COR-L47 (cell line): Measurements from ENCODE around the gene ZNF12.
"Not testable (repeated sequence)": the region's sequence is repeated elsewhere in the genome, so short reads cannot be mapped to it uniquely, and the experiment has no call there.

ENCODE experiments used
- DNase-seq: peaks from one replicate; lab custom pipeline; 2025; lab: John Stamatoyannopoulos, UW

Gene ZNF12

DNA sequence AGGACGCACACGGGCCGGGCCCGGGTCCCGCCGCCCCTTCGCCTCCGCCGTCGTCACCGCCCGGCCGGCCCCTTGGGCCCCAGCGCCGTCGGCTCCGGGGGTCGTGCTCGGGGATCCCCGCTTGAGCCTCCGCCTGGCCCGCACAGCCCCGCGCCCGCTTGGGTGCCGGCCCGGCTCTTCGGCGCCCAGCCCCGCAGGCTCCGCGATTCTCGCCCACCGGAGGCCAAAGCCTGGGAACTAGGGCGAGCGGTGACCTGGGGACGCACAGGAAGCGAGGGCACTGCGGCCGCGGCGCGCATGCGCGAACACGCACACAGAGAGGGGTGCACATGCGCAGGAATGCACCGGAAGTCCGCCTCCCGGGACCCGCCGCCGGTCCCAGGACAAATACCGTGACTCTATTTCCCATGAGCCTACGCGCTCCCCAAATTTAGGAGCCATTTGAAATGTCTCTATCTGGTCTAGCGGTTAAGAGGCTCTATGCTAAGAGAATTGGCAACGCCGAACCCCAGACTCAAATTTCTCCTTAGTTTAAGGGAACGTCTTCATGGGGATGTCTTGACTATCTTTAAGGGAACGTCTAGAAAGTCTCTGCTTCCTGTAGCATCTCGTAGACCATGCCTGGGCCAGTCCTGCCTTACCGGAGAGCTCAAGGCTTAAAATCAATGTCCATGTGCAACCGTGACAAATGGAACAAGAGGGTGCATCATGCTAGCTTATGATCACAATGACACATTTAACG lies at the start of gene ZNF12:
ZNF12 (minus strand) TSS at position 282 of the 742 bp plus-strand sequence. CDS start 1,774 bp downstream, outside the sequence.
- DNase-seq, result peak; percentile 85

DNA sequence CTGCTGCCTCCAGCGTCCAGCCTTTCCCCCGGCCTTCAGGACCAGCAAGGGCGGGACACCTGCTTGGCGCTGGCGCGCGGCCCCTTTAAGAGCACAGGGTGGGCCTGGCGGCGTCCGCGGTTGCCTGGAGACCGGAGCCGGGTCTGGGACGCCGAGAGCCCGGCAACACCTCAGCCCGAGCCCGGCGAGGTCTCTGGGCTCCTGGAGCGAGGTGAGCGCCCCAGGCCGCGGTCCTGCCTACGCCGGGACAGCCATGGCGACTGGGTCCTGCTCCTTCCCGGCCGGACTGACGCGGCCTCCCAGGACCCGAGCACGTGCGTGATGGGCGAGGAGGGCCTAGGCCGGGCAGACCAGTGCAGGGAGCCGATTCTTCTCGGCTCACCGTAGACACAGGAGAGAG lies 47.2 kb upstream of the ZNF12 start, which contains the start of gene RSPH10B2:
RSPH10B2 (plus strand) TSS at position 140 of the 400 bp plus-strand sequence. CDS start 3,575 bp downstream, outside the sequence.
- DNase-seq, result not testable (repeated sequence)

DNA sequence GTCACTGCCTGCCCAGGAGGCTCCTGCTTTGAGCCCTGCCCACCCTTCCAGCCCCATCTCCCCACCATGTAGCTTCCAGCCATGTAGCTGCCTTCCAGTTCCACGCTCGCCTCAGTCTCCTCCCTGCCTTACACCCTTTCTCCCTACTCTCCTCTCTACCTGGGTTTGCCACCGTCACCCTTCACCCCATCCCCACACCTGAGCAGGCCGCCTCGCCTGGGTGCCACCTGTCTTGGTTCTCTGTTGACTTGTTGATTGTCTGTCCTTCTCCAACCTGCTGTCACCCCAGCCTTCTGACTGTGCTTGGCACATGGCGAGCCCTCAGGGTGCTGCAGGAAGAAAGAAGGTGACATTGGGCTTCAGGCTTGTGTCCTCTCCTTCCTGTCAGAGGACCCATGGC lies 43.4 kb upstream of the ZNF12 start:
- DNase-seq, result not testable (repeated sequence)

DNA sequence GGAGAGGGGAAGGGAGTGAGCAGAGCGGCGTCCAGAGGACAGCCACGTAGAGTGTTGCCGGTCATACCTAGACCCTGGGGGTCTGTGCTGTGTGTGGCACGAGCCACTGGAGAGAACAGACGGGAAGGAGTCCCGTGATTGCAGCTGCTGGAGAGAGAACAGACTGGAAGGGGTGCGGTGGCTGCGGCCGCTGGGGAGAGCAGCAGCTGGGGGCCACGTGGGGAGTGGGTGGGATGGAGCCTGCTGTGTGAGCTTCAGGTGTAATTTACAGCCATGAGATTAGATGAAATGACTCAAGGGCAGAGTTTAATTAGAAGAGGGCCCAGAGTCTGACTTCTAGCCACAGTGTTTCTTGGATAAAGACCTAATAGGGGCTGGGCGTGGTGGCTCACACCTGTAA lies 42.6 kb upstream of the ZNF12 start:
- not testable (repeated sequence) for DNase-seq

DNA sequence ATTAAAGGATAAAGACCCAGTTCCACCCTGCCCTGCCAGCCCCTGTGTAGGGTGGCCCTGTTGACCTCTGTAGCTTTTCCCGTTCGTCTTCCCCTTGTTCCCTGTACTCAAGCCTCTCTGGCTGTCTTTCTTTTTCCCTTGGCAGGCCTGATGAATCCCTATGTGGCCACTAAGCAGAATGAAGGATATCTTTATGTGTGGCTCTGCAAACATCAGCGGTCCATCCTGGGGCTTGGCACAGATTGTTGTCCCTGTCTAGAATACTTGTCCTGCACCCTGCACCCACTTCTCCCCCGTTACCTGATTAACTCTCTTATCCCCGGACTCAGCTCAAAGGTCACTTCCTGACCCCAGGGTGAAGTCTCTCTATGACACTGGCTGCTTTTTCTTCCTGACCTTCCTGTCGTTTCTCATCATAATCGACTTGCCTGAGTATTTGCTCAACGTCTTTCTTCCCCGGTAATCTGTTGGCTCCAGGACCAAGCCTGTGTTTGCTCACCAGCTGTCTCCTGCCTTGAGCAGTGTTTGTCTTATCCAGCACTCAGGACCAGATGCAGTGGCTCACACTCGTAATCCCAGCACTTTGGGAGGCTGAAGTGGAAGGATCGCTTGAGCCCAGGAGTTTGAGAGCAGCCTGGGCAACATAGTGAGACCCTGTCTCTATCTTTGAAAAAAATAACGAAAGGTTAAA lies 37.8 kb upstream of the ZNF12 start:
- not testable (repeated sequence) for DNase-seq

DNA sequence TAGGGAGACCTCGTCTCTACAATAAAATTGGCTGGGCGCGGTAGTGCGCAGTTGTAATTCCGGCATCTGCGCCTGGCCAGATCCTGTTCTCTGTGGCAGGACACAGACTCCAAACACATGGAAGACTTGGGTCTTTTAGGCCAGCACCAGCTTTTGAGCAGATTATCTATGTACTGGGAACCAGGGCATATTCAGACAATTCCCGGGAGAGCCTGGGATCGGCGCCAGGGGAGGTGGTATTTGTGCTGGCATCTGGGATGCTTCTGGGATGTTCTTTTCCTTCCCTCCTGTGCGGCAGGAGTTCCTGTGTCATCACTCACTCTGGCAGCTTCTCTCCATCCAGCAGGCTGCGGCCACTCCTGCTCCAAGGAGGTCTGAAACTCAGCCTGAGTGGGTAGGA lies 31.7 kb upstream of the ZNF12 start:
- DNase-seq, result not testable (repeated sequence)

DNA sequence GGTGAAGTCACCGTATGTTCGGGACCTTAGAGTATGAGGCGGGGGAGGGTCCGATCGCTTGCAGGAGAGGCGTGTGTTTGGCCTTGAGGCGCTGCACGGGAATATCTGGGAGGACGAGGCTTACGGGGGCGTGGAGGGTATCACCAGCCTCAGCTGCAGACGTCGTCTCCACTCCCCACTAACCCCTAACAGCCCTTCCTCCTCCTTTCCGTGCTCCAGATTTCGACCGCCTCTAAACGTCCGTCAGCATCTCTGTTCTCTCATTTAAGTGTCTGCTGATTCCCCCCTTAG lies 23.5 kb upstream of the ZNF12 start:
- DNase-seq, result no peak

DNA sequence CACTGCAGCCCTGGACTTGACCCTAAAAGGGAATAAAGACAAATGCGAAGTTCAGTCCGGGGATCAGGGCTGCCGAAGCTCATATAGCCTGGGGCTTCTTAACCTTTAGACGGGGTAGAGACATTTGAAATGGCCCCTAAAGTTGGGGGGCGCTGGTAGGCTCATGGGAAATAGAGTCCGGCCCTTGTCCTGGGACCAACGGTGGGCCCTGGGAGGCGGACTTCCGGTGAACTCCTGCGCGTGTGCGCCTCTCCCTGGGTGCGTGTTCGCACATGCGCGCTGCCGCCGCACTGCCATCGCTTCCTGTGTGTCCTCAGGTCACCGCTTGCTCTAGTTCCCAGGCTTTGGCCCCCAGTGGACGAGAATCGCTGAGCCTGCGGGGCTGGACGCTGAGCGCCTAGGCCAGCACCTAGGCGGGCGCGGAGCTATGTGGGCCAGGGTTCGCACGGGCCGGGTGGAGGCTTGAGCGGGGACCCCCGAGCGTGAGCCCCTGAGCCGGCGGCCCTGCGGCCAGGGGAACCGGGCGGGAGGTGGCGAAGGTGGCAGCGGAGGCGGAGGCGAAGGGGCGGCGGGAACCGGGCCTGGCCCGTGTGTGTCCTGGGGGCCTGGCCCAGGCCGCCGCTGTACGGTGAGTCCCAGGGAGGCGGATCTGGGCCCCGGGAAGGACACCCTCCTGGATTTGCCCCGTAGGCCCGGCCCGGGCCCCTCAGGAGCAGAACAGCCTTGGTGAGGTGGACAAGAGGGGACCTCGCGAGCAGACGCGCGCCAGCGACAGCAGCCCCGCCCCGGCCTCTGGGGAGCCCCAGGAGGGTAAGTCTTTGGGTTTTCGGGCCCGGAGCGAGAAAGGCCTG lies 23.0 kb upstream of the ZNF12 start:
- DNase-seq, result peak; percentile 79

DNA sequence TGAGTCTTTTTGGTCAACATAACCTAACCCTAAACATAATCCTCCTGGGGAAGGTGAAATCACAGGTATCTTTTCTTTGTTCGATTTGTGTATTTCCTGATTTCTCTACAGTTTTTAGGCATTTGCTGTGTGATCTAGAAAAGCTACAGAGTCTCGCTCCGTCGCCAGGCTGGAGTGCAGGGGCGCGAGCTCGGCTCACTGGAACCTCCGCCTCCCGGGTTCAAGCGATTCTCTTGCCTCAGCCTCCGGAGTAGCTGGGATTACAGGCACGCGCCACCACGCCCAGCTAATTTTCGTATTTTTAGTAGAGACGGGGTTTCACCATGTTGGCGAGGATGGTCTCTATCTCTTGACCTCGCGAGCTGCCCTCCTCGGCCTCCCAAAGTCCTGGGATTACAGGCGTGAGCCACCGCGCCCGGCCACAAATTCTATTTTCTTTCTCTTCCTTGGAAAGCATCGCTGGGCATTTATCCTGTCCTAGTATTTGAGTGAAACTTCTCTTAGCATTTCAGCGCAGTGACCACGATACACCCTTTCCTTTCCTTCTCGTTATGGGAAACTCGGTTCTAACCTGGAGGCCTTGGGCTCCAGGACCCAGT lies 22.2 kb upstream of the ZNF12 start:
- DNase-seq, result not testable (repeated sequence)

DNA sequence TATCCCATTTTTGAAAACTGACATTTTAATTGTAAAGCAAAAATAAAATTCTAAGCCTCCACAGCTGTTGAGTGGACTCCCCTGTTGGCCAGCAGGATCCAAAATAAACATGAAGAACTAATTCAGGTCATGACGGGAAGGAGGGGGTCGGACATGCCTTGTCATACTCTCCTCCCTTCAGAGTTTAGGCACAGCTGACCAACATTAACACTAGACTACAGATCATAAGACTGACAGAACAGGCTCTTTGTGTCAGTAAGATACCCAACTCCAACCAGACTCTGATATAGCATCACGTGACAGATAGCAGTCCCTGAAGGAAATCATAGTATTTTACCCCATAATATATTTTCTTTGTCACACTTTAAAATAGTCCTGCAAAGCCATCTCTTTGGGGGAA lies 20.9 kb upstream of the ZNF12 start:
- no peak for DNase-seq

DNA sequence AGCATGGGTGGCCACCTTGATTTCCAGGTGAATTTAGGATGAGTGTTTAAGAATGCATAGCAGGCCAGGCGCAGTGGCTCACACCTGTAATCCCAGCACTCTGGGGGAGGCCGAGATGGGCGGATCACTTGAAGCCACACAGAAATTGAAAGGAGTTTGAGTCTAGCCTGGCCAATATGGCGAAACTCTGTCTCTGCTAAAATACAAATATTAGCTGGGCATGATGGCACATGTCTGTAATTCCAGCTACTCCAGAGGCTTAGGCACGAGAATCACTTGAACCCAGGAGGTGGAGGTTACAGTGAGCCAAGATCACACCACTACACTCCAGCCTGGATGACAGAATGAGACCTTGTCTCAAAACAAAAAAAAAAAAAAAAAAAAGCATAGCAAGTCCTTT lies 19.6 kb upstream of the ZNF12 start:
- not testable (repeated sequence) for DNase-seq

DNA sequence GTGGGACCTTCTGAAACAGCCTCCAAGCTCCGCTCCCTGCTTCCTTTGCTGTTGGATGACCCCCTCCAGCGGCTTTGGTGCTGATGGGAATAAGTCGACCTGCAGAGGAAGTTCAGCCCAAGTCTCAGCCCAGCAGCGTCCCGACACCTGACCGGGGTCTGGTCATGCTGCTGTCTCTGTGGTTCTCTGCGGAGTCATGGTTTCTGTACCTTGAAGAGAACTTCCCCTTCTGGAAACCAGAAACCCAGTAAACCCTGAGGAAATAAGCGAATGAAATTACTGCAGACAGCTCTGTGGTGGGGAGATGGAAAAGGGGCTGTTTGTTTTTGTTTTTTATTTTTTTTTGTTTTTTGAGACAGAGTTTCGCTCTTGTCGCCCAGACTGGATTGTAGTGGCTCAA lies 18.3 kb upstream of the ZNF12 start:
- DNase-seq, result no peak

DNA sequence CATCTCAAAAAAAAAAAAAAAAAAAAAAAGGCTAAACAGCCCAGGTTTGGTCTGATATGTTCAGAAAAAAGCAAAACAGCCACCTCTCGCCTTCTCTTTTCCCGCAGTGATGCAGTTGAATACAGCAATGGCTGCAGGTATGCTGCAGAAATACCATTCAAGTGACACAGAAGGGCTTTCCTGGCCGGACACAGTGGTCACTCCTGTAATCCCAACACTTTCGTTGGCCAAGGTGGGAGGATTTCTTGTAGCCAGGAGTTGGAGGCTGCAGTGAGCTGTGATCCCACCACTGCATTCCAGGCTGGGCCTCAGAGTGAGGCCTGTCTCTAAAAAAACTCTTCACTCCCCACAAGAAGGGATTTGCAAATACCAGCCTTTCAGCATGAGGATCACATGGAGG lies 17.6 kb upstream of the ZNF12 start:
- not testable (repeated sequence) for DNase-seq

DNA sequence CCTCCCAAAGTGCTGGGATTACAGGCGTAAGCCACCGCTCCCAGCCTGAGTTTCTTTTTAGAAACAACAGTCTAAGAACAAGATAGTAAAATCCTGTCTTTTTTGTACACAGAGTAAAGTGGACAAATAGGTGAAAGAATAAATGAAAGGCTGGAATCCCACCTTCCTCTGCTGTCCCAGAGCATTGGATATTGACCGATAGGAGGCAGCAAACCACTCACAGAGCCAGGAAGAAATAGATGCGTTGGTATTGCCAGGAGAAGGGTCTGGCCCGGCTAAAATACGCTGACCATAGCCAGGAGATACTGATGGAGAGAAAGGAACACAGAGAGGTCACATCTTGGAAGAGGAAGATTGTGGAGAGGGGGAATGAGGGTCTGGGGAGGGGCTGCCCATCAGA lies 11.4 kb upstream of the ZNF12 start:
- DNase-seq, result no peak

DNA sequence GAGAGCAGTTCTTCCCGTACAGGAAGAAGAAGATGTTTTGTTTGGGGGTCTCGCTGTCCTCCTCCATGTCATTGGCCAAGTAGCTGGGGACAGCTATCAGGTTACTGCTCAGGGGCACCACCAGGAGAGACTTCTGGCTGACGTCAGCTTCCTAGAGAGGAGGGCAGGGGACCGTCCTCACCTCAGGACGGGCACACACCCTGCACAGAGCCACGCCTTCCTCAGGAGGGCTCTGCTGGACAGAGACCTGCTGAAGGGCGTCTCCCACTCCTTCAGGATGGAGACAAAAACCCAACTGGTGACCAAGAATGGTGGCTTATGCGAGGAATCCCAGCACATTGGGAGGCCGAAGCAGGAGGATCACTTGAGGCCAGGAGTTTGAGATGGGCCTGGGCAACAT lies 9.2 kb upstream of the ZNF12 start:
- DNase-seq, result not testable (repeated sequence)

DNA sequence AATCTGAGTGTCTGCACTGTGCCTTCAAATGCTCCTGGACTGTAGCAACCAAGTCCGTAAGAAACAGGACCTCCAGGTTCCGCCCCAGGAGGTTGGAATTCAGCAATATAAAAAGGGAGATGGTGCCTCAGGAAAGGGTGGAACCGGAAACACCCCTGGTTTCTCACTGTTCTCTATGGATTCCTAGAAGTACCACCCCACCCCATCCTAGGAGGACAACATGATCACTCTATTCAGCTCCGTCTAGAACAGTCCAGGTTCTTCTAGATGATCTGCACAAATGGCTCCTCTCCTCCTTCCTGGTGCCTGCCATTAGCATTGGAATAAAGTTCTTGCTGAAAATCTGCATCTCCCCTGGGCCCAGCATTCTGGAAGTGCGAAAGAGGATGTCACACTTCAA lies 7.6 kb upstream of the ZNF12 start:
- DNase-seq, result no peak

DNA sequence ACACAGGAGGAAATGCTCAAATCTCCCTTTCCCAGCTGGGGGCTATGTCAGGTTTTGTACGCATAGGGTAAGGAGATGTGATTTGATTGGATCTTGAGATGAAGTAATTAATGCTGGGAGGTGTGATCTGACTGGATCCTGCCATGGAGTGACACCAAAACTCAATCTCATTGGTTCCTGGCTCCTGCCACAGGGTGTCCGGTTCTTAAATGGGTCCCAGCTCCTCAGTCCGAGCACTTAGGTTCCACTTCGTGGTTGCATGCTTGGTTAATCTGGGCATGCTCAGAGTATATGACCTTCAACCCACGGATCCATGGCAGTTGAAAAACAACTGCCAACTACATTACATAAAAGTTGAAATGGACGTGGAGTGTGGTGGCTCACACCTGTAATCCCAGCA lies 3.1 kb upstream of the ZNF12 start:
- DNase-seq, result peak; percentile 20

DNA sequence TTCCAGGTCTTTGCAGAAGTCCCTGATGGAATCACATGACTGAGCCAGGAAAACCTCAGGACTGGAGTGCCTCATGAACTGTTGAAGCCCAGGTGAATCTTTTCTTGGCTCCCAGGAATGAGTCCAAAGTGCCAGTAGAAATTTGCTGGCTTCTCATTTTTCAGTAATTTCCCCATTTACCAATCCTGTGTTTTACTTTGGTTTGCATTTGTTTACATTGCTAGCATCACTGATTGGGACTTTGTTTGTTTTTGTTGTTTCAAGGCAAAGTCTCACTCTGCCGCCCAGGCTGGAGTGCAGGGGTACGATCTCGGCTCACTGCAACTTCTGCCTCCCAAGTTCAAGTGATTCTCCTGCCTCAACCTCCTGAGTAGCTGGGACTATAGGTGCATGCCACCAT lies 1.6 kb upstream of the ZNF12 start:
- no peak for DNase-seq

DNA sequence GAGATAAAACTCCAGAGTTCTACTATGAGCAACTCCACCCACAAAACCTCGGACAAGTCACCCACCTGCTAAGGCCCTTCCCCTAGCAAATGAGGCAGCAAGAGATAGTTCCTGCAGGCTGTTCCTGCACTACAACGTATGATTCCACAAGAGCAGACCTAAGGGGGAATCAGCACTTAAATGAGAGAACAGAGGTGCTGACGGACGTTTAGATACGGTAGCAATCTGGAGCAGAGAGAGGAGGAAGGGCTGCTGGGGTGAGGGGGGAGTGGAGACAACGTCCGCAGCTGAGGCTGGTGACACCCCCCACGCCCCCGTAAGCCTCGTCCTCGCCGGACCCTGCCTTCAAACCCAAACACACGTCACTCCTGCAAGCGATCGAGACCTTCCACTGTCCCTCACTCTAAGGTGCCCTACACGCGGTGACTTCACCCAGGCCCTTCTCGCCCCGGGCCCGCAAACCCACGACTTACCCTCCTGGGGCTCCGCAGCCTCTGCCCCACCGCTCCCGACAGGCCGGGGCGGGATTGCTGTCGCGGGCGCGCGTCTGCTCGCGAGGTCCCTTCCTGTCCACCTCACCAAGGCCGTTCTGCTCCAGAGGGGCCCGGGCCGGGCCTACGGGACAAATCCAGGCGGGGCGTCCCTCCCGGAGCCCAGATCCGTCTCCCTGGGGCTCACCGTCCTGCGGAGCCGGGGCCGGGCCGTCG lies 635 bp downstream of the ZNF12 start:
- no peak for DNase-seq

DNA sequence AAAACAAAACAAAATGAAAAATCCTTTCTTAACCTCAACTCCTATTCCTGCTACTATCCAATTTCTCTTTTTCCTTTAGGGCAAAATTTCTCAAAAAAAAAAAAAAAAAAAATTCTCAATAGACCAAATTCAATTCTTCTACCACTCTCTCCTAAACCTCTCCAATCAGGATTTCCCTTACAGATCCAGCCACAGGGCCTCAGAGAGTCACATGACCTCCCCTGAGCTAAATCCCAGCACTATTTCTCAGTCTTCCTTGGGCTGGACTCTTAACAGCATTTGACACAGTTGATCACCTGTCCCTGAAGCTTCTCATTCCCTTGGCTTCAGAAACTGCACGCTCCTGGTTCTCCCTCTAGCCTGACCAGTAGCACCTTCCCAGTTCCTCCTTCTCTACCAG lies 4.9 kb downstream of the ZNF12 start:
- no peak for DNase-seq

DNA sequence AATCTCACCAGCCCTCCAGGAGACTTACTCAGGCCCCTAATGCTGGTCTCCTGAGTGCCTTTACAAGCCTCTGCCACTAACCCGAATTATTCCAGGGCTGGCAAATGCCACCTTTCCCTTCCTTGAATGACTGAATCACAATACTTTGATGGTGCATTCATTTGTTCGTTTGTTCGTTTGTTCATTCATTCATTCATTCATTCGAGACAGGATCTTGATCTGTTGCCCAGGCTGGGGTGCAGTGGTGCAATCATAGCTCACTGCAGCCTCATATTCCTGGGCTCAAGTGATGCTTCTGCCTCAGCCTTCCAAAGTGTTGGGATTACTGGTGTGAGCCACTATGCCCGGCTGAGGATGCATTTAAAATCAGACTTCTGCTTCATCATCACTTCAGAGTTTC lies 6.0 kb downstream of the ZNF12 start:
- no peak for DNase-seq
